IgD-negative memory B cell (primary cell): ENCODE data around the gene CLIC4. TPM values are rescaled to one million over a fixed set of nuclear protein-coding genes. Genes with fewer than 3 reads are reported as not detected.
"Not testable (repeated sequence)": the region's sequence is repeated elsewhere in the genome, so short reads cannot be mapped to it uniquely, and the experiment has no call there.

Experiments used
- H3K27ac Mint-ChIP-seq, 3 donors: one replicate each; pipeline ENCODE4 v1.8.0; 2020 to 2022; ENCODE audit warnings: mild to moderate bottlenecking in 3 of 3, mixed read lengths in 3 of 3, moderate library complexity in 1 of 3
- H3K27me3 Mint-ChIP-seq: one replicate; pipeline ENCODE4 v1.8.0; 2021; ENCODE audit warnings: mixed read lengths
- H3K36me3 Mint-ChIP-seq: one replicate; pipeline ENCODE4 v1.8.0; 2020; ENCODE audit warnings: mild to moderate bottlenecking, mixed read lengths
- H3K4me1 Mint-ChIP-seq, 3 donors: one replicate each; pipeline ENCODE4 v1.8.0; 2020 to 2022; ENCODE audit warnings: mixed read lengths in 3 of 3, mild to moderate bottlenecking in 1 of 3
- H3K4me3 Mint-ChIP-seq, 4 donors: one replicate each; pipeline ENCODE4 v1.8.0; 2020 to 2022; ENCODE audit warnings: mild to moderate bottlenecking in 4 of 4, mixed read lengths in 4 of 4, moderate library complexity in 3 of 4
- H3K9me3 Mint-ChIP-seq, 3 donors: one replicate each; pipeline ENCODE4 v1.8.0; 2020 to 2021; ENCODE audit warnings: mixed read lengths in 3 of 3, mild to moderate bottlenecking in 1 of 3
- polyA plus RNA-seq: library from polyadenylated mRNA; unstranded; fragments of 300-500 nt; fragmentation: Illumina TruSeq; gene quantifications from one replicate; pipeline ENCODE4 v1.2.3, GENCODE V29; 2021

The CLIC4 gene
- polyA plus RNA-seq, 1 donor from 2014 or later: 49.6 TPM

DNA sequence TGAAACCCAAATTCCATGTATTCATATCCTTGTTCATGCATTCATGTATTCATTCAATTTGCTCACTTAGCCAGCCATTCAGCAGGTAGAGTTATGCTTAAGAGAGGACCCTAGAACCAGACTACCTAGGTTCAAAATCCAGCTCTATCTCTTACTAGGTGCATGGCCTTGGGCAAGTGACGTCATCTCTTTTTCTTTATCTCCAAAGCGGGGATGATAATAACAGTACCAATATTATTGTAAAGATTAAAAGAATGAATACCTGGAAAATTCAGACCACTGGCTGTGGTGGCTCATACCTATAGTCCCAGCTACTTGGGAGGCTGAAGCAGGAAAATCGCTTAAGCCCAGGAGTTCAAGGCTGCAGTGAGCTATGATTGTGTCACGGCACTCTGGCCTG, 33.9 kb upstream of the CLIC4 start:
- Mint-ChIP-seq H3K36me3 (no peaks in the 10 kb centered on the region), H3K27me3 (no peaks in the 10 kb centered on the region), H3K27ac (no peak overlapping the region), H3K9me3 (no peaks in the 10 kb centered on the region), H3K4me1 (peaks cover 0 to 4% (median 3%) of the 10 kb centered on the region in 3 donors), H3K4me3 (no peak overlapping the region)

DNA sequence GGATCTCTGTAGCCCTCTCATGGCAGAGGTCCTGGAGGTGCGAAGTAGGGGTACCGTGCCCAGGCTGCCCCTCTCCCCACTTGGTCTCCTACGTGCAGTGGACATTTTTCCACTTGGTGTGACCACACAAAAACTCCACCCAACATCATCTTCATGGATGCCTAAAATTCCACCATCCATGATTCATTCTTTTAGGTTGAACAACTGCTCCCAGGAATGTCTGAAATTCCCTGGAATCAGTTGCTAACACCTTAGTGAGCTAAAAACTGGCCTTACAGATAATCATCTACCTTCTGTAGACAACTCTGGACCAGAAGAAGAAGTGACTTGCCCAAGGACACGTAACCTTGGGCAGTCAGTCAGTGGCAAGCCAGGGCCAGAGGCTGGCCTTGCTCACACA, 32.1 kb upstream of the CLIC4 start:
- Mint-ChIP-seq H3K4me3 (no peak overlapping the region), H3K9me3 (no peaks in the 10 kb centered on the region), H3K27ac (no peak overlapping the region), H3K27me3 (no peaks in the 10 kb centered on the region), H3K4me1 (peaks cover 0 to 4% (median 3%) of the 10 kb centered on the region in 3 donors), H3K36me3 (no peaks in the 10 kb centered on the region)

DNA sequence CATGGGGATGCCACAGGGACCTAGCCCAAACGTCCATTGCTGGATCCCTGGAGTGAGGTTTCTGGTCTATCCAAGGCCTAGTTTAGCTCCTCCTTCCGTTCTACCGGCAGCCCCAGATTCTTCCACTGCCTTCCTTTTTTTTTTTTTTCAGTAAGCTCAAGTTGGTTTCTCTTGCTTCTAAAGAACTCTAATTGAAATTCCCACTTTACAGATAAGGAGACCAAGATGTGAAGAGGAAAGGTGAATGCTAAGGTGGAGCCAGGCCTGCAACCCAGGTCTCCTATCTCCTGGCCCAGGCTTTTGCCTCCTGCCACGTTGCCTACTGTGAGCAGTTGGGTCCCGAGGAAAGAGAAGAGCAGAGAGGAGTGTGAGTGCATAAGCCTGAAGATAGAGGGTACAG, 31.5 kb upstream of the CLIC4 start:
- H3K4me3 Mint-ChIP-seq: no peak overlapping the region
- no peaks in the 10 kb centered on the region for H3K27me3 Mint-ChIP-seq
- H3K27ac Mint-ChIP-seq: peak overlapping the region in 1 of 3 donors; percentile 86
- H3K36me3 Mint-ChIP-seq: no peaks in the 10 kb centered on the region
- H3K4me1 Mint-ChIP-seq: peaks cover 0 to 4% (median 3%) of the 10 kb centered on the region in 3 donors
- no peaks in the 10 kb centered on the region for H3K9me3 Mint-ChIP-seq

DNA sequence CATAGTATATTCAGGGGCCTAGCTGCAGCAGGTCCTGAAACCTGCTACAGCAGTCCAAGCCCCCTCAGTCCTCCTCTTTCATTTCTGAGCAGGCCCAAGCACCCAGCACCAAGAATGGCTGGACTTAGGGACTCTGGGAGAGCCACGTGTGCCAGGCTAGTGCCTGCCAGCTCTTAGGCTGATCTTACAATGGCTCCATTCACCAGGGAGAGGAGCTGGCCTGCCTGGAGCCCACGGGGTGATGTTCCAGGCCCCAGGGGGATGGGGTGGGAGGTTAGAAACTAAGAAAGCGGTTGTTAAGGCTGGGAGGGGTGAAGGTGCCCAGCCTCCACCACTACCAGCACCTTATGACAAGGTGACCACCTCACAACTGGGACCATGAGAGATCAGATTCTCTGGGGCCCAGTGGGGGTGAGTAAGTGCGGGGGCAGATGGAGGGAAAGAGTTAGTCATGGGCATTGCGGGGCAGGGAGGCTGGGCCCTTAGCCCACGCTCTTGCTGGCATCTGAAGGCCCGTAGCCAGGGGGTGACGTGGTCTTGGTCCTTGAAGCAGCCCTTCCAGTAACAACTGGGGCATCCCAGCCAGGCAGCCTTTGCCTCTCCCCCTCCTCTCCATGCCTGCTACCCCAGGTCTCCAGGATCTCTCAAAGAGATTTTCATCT, 30.3 kb upstream of the CLIC4 start:
- H3K4me3 Mint-ChIP-seq: no peak overlapping the region
- H3K27me3 Mint-ChIP-seq: no peaks in the 10 kb centered on the region
- no peaks in the 10 kb centered on the region for H3K36me3 Mint-ChIP-seq
- H3K4me1 Mint-ChIP-seq: no peaks in the 10 kb centered on the region
- no peaks in the 10 kb centered on the region for H3K9me3 Mint-ChIP-seq
- no peak overlapping the region for H3K27ac Mint-ChIP-seq

DNA sequence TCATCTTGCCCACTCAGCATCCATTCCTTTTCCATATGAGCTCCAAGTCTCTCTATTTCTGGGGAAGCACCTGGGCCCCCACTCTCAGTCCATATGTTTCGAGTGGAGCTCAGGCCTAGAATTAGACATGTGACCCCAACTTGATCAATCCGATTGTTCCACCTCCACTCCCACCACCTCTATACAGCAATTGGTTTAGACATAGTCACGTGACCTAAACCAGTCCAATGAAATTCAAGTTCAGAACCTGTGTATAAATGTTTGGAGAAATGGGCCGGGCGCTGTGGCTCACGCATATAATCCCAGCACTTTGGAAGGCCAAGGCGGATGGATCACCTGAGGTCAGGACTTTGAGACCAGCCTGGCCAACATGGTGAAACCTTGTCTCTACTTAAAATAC, 29.6 kb upstream of the CLIC4 start:
- Mint-ChIP-seq H3K4me3 (no peak overlapping the region), H3K9me3 (no peaks in the 10 kb centered on the region), H3K36me3 (no peaks in the 10 kb centered on the region), H3K4me1 (no peaks in the 10 kb centered on the region), H3K27ac (no peak overlapping the region), H3K27me3 (no peaks in the 10 kb centered on the region)

DNA sequence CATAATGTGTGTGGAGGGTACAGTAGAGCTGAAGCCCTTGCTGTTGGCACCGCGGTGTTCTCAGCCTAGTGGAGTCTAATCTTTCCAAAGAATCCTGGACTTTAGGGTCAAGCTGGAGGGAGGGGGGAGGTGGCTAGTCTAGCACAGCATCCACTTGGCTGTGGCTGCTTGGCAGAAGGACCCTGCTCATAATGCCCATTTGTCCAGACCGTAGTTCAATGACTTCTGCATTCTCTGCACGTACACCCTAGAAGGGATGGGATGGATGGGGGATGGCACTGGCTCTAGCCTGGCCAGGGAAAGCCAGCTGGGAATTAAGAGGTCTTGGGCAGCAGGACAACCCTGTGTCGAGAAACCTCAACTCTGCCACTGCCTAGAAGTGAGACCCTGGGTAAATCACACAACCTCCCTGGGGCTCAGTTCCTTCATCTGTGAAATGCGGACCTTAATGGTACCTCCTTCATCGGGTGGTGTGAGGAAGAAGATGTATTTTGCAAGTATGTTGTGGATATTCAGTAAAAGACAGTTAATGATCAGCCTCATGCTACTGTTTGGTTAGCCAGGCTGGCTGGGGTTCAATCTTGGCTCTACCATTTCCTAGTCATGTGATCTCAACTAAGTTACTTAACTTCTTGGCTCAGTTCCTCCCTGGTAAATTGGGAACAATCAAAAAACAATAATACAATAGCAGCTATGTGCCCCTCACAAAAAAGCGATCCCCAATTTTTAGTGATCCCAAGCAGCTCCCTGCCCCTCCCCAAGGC, 27.2 kb upstream of the CLIC4 start:
- Mint-ChIP-seq H3K4me1 (no peaks in the 10 kb centered on the region), H3K36me3 (no peaks in the 10 kb centered on the region), H3K27me3 (no peaks in the 10 kb centered on the region), H3K4me3 (no peak overlapping the region), H3K9me3 (no peaks in the 10 kb centered on the region), H3K27ac (peak overlapping the region in 1 of 3 donors; percentile 25)

DNA sequence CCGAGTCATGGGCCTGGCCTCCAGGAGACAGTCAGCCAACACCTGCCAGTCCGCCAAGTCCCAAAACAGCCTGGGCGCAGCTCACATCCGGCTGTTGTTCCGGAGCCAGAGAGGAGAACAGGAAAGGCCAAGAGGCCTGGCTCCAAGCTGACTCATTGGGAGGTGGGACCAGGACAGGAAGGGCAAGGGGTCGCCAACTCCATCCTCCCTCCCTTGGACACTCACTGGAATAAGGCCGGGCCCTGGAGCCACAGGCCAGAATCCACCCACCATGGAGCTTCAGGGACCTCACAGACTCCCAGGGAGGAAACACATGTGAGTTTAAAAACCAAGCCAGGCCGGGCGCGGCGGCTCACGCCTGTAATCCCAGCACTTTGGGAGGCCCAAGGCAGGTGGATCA, 25.1 kb upstream of the CLIC4 start:
- H3K9me3 Mint-ChIP-seq: no peaks in the 10 kb centered on the region
- H3K27me3 Mint-ChIP-seq: no peaks in the 10 kb centered on the region
- H3K27ac Mint-ChIP-seq: no peak overlapping the region
- no peaks in the 10 kb centered on the region for H3K36me3 Mint-ChIP-seq
- no peak overlapping the region for H3K4me3 Mint-ChIP-seq
- no peaks in the 10 kb centered on the region for H3K4me1 Mint-ChIP-seq

DNA sequence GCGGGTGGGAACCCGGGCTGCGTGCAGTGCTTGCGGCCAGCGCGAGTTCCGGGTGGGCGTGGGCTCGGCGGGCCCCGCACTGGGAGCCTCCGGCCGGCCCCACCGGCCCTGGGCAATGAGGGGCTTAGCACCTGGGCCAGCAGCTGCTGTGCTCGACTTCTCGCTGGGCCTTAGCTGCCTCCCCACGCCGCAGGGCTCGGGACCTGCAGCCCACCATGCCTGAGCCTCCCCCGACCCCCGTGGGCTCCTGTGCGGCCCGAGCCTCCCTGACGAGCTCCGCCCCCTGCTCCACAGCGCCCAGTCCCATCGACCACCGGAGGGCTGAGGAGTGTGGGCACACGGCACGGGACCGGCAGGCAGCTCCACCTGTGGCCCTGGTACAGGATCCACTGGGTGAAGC, 23.7 kb upstream of the CLIC4 start:
- Mint-ChIP-seq H3K27ac (no peak overlapping the region), H3K36me3 (no peaks in the 10 kb centered on the region), H3K4me1 (peaks cover 0 to under 1% (median under 1%) of the 10 kb centered on the region in 3 donors), H3K4me3 (no peak overlapping the region), H3K9me3 (no peaks in the 10 kb centered on the region), H3K27me3 (no peaks in the 10 kb centered on the region)

DNA sequence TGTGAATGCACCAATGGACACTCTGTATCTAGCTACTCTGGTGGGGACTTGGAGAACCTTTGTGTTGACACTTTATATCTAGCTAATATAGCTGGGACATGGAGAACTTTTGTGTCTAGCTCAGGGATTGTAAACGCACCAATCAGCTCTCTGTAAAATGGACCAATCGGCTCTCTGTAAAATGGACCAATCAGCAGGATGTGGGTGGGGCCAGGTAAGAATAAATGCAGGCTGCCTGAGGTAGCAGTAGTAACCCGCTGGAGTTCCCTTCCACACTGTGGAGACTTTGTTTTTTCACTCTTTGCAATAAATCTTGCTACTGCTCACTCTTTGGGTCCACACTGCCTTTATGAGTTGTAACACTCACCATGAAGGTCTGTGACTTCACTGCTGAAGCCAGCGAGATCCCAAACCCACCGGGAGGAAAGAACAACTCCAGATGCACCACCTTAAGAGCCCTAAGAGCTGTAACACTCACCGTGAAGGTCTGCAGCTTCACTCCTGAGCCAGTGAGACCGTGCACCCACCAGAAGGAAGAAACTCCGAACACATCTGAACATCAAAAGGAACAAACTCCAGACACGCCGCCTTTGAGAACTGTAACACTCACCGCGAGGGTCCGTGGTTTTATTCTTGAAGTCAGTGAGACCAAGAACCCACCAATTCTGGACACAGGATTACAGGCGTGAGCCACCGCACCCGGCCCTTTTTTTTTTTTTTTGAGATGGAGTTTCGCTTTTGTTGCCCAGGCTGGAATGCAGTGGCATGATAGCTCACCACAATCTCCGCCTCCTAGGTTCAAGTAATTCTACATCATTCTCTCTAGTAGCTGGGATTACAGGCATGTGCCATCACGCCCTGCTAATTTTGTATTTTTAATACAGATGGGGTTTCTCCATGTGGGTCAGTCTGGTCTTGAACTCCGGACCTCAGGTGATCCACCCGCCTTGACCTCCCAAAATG, 22.9 kb upstream of the CLIC4 start:
- Mint-ChIP-seq H3K27ac (peak overlapping the region in 1 of 3 donors; percentile 59), H3K4me3 (peak overlapping the region in 3 of 4 donors; percentile 46 to 67 (median 60))
- H3K27me3 Mint-ChIP-seq, H3K4me1 Mint-ChIP-seq, H3K36me3 Mint-ChIP-seq, H3K9me3 Mint-ChIP-seq: not testable (repeated sequence)

DNA sequence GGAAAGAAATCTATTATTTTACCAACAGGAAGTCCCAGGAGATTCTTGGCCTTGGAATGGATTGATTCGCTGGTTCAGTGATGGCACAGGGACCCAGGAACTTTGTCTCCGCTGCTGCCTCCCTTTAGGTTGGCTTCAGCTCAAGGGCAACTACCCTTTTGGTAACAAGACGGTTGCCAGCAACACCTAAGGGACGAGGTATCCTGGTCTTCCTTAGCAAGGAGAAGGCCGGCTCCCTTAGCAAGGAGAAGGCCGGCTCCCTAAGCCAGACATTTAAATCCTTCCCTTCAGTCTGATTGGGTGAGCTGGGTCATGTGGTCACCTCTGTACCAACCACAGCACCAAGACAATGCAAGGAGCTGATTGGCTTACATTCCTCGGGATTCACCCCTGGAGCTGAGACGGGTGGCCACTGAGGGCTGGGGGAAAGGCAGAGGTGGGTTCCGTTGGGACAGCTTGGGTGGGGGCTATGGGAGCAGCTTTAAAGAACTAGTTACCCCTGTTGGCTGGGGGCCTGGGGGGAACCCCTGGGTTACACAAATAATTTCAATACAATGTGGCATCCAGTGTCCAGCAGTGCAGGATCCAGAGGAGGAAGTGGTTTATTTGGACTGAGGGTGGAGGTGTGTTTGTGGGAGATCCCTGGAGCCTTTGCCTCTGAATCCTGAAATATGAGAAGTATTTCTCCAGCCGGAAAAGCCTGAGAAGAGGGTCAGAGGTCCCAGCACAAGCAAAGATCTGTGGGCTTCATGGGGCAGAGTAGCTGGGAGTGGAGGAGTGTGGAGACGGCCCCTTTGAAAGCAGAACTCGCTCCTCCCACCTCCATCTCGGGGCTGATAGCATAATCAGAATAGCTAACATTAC, 20.7 kb upstream of the CLIC4 start:
- Mint-ChIP-seq H3K36me3 (no peaks in the 10 kb centered on the region), H3K4me3 (peak overlapping the region in 1 of 4 donors; percentile 74), H3K9me3 (no peaks in the 10 kb centered on the region), H3K4me1 (peaks cover 11 to 19% (median 14%) of the 10 kb centered on the region in 3 donors), H3K27ac (peak overlapping the region in 1 of 3 donors; percentile 51), H3K27me3 (no peaks in the 10 kb centered on the region)

DNA sequence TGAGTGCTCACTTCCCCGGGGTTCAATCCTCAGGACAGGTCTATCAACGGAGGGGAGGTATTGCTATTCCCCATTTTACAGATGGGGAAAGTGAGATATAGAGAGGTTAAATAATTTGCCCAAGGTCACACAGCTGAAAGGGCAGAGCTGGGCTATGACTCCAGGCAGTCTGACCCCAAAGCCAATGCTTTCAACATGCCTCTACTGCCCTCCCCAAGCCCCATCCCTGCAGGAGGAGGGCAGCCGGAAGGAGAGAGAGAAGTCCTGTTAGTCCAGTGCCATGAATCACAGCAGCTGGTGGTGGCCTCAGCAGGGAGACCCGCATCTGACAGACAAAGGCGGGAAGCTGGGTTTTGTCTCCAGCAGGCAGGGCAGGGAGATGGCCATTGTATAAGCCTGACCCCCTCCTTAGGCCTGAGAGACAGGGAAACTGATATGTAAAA, 20.0 kb upstream of the CLIC4 start:
- Mint-ChIP-seq H3K27ac (peak overlapping the region in 1 of 3 donors; percentile 51), H3K4me3 (peak overlapping the region in 2 of 4 donors; percentile 26 to 49), H3K36me3 (no peaks in the 10 kb centered on the region), H3K9me3 (no peaks in the 10 kb centered on the region), H3K27me3 (no peaks in the 10 kb centered on the region), H3K4me1 (peaks cover 11 to 19% (median 14%) of the 10 kb centered on the region in 3 donors)

DNA sequence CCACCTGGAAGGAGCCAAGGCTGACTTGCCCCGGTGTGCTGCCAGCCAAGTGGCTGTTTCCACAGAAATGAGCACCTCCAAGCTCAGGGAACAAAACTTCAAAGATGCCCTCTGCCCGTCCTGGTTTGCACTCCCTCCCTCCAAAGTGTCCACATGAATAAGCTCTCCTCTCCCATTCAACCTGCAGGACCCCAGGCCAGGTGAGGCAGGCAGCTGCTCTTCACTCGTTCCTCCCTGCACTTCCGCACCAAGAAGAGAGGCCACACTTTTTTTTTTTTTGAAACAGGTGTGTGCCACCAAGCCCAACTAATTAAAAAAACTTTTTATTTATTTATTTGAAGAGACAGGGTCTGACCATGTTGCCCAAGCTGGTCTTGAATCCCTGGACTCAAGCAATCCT, 18.5 kb upstream of the CLIC4 start:
- peaks cover 11 to 19% (median 14%) of the 10 kb centered on the region in 3 donors for H3K4me1 Mint-ChIP-seq
- H3K4me3 Mint-ChIP-seq: peak overlapping the region in 2 of 4 donors; percentile 49 to 89
- H3K36me3 Mint-ChIP-seq: no peaks in the 10 kb centered on the region
- H3K9me3 Mint-ChIP-seq: no peaks in the 10 kb centered on the region
- H3K27me3 Mint-ChIP-seq: no peaks in the 10 kb centered on the region
- no peak overlapping the region for H3K27ac Mint-ChIP-seq

DNA sequence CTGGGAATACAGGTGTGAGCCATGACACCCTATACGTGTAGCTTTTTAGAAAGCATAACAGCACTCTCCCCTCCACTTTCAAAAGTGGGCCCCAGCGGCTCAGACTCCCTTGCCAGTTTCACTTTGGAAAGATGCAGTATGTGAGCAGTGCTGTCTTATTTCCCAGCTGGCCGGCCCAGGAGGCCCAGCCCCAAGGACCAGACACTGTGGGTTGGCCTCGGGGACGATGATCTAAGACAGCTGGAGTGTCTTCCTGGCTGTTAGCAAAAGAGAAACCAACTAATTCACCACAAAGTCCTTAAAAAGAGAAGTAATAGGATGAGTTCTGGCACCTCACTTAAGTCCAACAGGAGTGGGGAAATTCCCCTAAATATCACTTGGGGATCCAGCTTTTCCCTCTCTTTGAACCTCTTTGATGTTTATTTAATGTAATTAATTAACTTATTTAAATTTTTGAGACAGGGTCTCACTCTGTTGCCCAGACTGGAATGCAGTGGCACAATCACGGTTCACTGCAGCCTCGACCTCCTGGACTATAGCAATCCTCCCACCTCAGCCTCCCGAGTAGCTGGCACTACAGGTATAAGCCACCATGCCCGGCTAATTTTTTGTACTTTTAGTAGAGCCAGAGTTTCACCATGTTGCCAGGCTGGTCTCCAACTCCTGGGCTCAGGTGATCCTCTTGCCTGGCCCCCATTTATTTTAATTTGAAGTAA, 17.6 kb upstream of the CLIC4 start:
- peak overlapping the region in 2 of 3 donors; percentile 39 to 70 for H3K27ac Mint-ChIP-seq
- peak overlapping the region; percentile 70 to 92 (median 84) for H3K4me3 Mint-ChIP-seq

More for the DNA sequence above, 17.6 kb upstream of the CLIC4 start:
- Mint-ChIP-seq H3K27me3 (no peaks in the 10 kb centered on the region), H3K36me3 (no peaks in the 10 kb centered on the region), H3K4me1 (peaks cover 13 to 20% (median 19%) of the 10 kb centered on the region in 3 donors), H3K9me3 (no peaks in the 10 kb centered on the region)
